MCF 10A (cell line): Measurements from ENCODE around the gene NLRC3. TPM values are rescaled to one million over a fixed set of nuclear protein-coding genes. Genes with fewer than 3 reads are reported as not detected.

Source experiments
- BruUV-seq: library from RNA; stranded (reverse); fragments of 400-500 nt; replicated peaks from 2 replicates; lab custom pipeline; 2021; lab: Mats Ljungman, UMichigan
- CTCF ChIA-PET: fragments of 300-600 bp; sonication (Branson Sonifier 250); formaldehyde crosslinking; extraction: SDS; loops from one replicate; lab custom pipeline; 2021; ENCODE audit warnings: antibody characterized with exemption, inconsistent platforms; lab: Yijun Ruan, JAX
- POLR2A ChIA-PET: fragments of 300-600, 350-650 bp; sonication (Branson Sonifier 250); formaldehyde crosslinking; extraction: SDS; loops from one replicate; lab custom pipeline; 2020; ENCODE audit warnings: antibody characterized with exemption, inconsistent platforms; lab: Yijun Ruan, JAX
- DNase-seq: peaks from one replicate; pipeline ENCODE4 v3.0.0-alpha.2; 2018; ENCODE audit not compliant: unreplicated experiment
- H3K27ac Mint-ChIP-seq: one replicate; pipeline ENCODE4 v1.8.0; 2022; ENCODE audit warnings: mild to moderate bottlenecking, low read depth, mixed read lengths; ENCODE audit not compliant: unreplicated experiment
- H3K27me3 Mint-ChIP-seq: one replicate; pipeline ENCODE4 v1.8.0; 2022; ENCODE audit warnings: mixed read lengths; ENCODE audit not compliant: insufficient read depth, unreplicated experiment
- H3K36me3 Mint-ChIP-seq: one replicate; pipeline ENCODE4 v1.8.0; 2022; ENCODE audit warnings: mild to moderate bottlenecking, moderate library complexity, mixed read lengths; ENCODE audit not compliant: insufficient read depth, unreplicated experiment
- H3K4me1 Mint-ChIP-seq: one replicate; pipeline ENCODE4 v1.8.0; 2022; ENCODE audit warnings: mixed read lengths; ENCODE audit not compliant: insufficient read depth, unreplicated experiment
- H3K4me3 Mint-ChIP-seq: one replicate; pipeline ENCODE4 v1.8.0; 2022; ENCODE audit warnings: mild to moderate bottlenecking, moderate library complexity, mixed read lengths; ENCODE audit not compliant: unreplicated experiment
- H3K9me3 Mint-ChIP-seq: one replicate; pipeline ENCODE4 v1.8.0; 2022; ENCODE audit warnings: mixed read lengths; ENCODE audit not compliant: unreplicated experiment
- intact Hi-C: fragments of 100-400 bp; cut with micrococcal nuclease; formaldehyde crosslinking; loops from 2 replicates; pipeline ENCODE4 v1.14.1; 2022
- total RNA-seq: library from RNA; stranded (reverse); gene quantifications from 2 replicates; pipeline ENCODE4 v1.2.3, GENCODE V29; 2022
- TF ChIP-seq, protein P1 (sequence below): fragments of 200-600 bp; IDR thresholded peaks from one replicate; pipeline ENCODE4 v1.8.0; 2022; ENCODE audit warnings: antibody characterized with exemption, mild to moderate bottlenecking; ENCODE audit not compliant: unreplicated experiment

Gene NLRC3
- total RNA-seq, 1 experiment from 2014 or later: not detected

DNA sequence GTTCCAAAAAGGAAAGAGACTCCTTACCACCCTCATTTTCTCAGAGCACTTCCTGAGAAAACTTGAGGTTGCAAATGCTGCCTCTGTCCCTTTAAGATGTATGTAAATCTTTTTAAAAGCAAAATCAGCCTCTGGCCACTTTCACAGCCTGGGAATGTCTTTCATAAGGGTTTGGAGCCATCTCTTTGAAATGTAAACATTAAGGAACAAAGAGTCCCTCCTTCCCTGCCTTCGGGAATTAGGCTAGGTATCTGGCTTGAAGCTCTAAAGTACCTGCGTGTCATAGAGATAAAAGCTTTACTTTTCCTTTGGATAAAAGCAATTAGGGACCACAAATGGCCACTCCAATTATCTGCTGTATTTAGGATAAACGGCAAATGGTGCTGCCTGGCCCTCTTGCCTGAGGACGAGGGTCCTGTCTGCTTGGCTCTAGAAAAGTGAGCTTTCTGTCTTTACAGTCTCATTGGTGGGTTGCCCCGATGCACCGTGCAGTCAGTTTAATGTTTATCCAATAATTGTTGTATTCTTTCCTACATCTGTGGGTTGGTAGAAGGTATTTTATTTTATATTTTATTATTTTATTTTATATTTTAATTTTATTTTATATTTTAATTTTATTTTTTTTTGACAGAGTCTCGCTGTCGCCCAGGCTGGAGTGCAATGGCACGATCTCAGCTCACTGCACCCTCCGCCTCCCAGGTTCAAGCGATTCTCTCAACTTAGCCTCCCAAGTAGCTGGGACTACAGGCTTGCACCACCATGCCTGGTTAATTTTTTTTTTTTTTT is 23.9 kb downstream of the NLRC3 start:
- TF ChIP-seq, protein P1, sequence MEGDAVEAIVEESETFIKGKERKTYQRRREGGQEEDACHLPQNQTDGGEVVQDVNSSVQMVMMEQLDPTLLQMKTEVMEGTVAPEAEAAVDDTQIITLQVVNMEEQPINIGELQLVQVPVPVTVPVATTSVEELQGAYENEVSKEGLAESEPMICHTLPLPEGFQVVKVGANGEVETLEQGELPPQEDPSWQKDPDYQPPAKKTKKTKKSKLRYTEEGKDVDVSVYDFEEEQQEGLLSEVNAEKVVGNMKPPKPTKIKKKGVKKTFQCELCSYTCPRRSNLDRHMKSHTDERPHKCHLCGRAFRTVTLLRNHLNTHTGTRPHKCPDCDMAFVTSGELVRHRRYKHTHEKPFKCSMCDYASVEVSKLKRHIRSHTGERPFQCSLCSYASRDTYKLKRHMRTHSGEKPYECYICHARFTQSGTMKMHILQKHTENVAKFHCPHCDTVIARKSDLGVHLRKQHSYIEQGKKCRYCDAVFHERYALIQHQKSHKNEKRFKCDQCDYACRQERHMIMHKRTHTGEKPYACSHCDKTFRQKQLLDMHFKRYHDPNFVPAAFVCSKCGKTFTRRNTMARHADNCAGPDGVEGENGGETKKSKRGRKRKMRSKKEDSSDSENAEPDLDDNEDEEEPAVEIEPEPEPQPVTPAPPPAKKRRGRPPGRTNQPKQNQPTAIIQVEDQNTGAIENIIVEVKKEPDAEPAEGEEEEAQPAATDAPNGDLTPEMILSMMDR: no peak
- POLR2A ChIA-PET: interaction anchor here (1.0 kb wide), 1 partner anchor 9 kb away, joined by 3 read pairs; no protein-coding TSS in a partner anchor
- CTCF ChIA-PET: no interaction called here
- Mint-ChIP-seq H3K27ac (no peak overlapping the region), H3K9me3 (peaks cover 14% of the 10 kb centered on the region), H3K27me3 (peaks cover 37% of the 10 kb centered on the region), H3K4me1 (no peaks in the 10 kb centered on the region), H3K36me3 (no peaks in the 10 kb centered on the region), H3K4me3 (no peak overlapping the region)
- no peak for DNase-seq
- intact Hi-C loops: no loop called here
- BruUV-seq: no TSS peak

DNA sequence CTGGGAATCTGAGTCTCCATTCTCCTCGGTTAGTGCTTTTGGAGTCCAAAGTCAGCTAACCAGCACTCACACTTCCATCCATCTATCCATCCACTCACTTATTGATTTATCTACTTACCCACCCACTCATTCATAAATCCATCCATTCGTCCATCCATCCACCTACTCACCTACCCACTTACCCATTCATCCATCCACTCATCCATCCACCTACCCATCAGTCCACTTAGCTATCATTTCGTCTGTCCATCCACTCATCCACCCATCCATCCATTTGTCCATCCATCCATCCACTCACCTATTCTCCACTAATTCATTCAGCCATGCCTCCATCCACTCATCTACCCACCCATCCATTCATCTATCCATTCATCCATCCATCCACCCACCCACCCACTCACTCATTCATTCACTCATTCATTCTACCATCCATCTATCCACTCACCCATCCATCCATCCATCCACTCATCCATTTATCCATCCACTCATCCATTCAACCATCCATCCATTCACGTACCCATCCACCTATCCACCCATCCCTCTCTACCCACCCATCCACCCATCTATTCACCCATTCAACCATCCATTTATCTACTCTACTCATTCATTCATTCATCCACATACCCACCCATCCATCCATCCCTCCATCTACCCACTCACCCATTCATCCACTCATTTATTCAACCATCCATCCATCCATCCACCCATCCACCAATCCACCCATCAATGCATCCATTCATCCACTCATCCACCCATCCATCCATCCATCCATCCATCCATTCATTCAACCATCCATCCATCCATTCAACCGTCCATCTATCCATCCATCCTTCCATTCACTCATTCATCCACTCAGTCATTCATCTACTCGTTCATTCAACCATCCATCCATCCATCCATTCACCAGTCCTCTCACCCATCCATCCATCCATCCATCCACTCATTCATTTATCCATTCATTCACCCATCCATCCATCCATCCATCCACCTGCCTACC is 26.1 kb downstream of the NLRC3 start:
- no peak for DNase-seq
- TF ChIP-seq, protein P1: no peak
- no peaks in the 10 kb centered on the region for H3K36me3 Mint-ChIP-seq
- peaks cover 14% of the 10 kb centered on the region for H3K9me3 Mint-ChIP-seq
- H3K27ac Mint-ChIP-seq: no peak overlapping the region
- ChIA-PET POLR2A (interaction anchor here (0.6 kb wide), 1 partner anchor 78 kb away, joined by 3 read pairs; no protein-coding TSS in a partner anchor), CTCF (no interaction called here)
- no peak overlapping the region for H3K4me3 Mint-ChIP-seq
- H3K4me1 Mint-ChIP-seq: no peaks in the 10 kb centered on the region
- BruUV-seq: no TSS peak
- intact Hi-C loops: no loop called here
- peaks cover 21% of the 10 kb centered on the region for H3K27me3 Mint-ChIP-seq

DNA sequence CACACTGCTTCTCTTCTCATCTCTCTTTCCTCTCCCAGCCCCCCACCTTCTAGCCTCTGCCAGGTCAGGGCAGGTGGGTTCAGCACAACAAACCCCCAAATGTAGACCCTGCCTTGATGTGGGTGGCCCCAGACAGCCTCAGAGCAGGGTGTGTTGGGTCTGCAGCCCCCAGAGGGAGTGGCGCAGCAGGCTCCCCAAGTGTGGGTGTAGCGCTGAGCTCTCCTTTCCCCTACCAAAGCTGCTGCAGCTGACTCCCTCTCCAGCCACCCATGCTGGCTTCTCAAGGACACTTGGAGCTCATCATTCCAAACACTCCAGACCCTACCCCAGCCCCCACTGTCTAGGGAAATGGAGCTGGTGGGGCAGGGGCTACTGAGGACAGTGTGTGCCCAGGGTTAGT is 27.3 kb downstream of the NLRC3 start:
- TF ChIP-seq, protein P1: no peak

DNA sequence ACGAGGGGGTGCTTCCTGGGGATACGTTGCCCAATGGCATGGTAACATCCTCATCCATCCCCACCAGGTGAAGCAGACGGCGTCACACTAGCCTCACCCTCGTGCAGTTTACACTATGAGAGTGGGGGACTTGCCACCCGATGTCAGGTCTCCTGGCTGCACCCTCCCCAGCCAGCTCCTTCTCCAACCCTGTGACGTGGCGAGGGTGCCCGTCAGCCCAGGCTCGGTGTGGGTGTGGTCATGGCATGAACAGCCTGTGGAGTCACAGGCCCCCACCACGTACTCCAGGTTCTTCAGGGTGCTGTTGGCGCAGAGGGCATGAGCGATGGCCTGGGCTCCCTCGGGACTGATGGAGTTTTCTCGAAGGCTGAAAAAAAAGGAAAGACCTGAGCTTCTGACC is 28.3 kb downstream of the NLRC3 start:
- H3K4me1 Mint-ChIP-seq: no peaks in the 10 kb centered on the region
- no peak for DNase-seq
- ChIA-PET CTCF (interaction anchor here (0.6 kb wide), 1 partner anchor 419 kb away, joined by 3 read pairs; no protein-coding TSS in a partner anchor), POLR2A (interaction anchor here (0.6 to 1.1 kb wide), 3 partner anchors 10 to 818 kb away, joined by 3 to 4 read pairs (median 3); no protein-coding TSS in a partner anchor)
- H3K36me3 Mint-ChIP-seq: peaks cover 7% of the 10 kb centered on the region
- H3K27ac Mint-ChIP-seq: no peak overlapping the region
- no peak overlapping the region for H3K4me3 Mint-ChIP-seq
- H3K9me3 Mint-ChIP-seq: peaks cover 14% of the 10 kb centered on the region
- H3K27me3 Mint-ChIP-seq: peaks cover 21% of the 10 kb centered on the region
- intact Hi-C loops: no loop called here
- TF ChIP-seq, protein P1: no peak
- no TSS peak for BruUV-seq

More for the DNA sequence above, 27.3 kb downstream of the NLRC3 start:
- H3K27me3 Mint-ChIP-seq: peaks cover 21% of the 10 kb centered on the region
- ChIA-PET POLR2A (no interaction called here), CTCF (interaction anchor here (0.6 kb wide), 2 partner anchors 382 to 448 kb away, joined by 3 read pairs; no protein-coding TSS in a partner anchor)
- peaks cover 7% of the 10 kb centered on the region for H3K36me3 Mint-ChIP-seq
- DNase-seq: no peak
- peaks cover 14% of the 10 kb centered on the region for H3K9me3 Mint-ChIP-seq
- BruUV-seq: no TSS peak
- H3K27ac Mint-ChIP-seq: no peak overlapping the region
- H3K4me3 Mint-ChIP-seq: no peak overlapping the region
- no peaks in the 10 kb centered on the region for H3K4me1 Mint-ChIP-seq
- intact Hi-C loops: no loop called here
